H1 (cell line): ENCODE results near the gene HOXC11. TPM values are rescaled to one million over a fixed set of nuclear protein-coding genes. Genes with fewer than 3 reads are reported as not detected.
A peak's percentile ranks its signal among the peaks of the same experiment; 100 is the strongest.

ENCODE experiments used
- ASH2L ChIP-seq: fragments of 200-600, 300-600 bp; sonication (generic); IDR thresholded peaks from one replicate; pipeline ENCODE4 v1.7.1; 2017; ENCODE audit warnings: low read length
- BCL11A ChIP-seq, 2 experiments: IDR thresholded peaks; one replicate each; pipeline ENCODE4 v1.6.1; 2011; ENCODE audit warnings: low read depth in 2 of 2, low read length in 2 of 2, mild to moderate bottlenecking in 2 of 2
- CBX8 ChIP-seq: fragments of 300-800, 300-1000 bp; sonication (generic); IDR thresholded peaks from 2 replicates; pipeline ENCODE4 v1.7.1; 2016; ENCODE audit warnings: low read depth, low read length, borderline replicate concordance
- CHD1 ChIP-seq: IDR thresholded peaks from 2 replicates; pipeline ENCODE4 v1.6.1; 2012; ENCODE audit warnings: low read depth, low read length, improper control_type of control experiment
- CREB1 ChIP-seq: IDR thresholded peaks from 2 replicates; pipeline ENCODE4 v1.6.1; 2012; ENCODE audit warnings: inconsistent platforms
- CTCF ChIP-seq, 3 experiments: IDR thresholded peaks; 1 replicate in 2 of 3; 2 replicates in 1 of 3; pipeline versions ENCODE4 v1.5.1 to v1.6.1; 2011; ENCODE audit warnings: low read length in 3 of 3, mild to moderate bottlenecking in 3 of 3, inconsistent platforms in 2 of 3, low read depth in 1 of 3, moderate library complexity in 1 of 3; ENCODE audit not compliant: insufficient read depth in 1 of 3; ENCODE audit errors: control extremely low read depth in 1 of 3
- EGR1 ChIP-seq: IDR thresholded peaks from 2 replicates; pipeline ENCODE4 v1.6.1; 2011; ENCODE audit warnings: low read depth, low read length, borderline replicate concordance
- EZH2 ChIP-seq: fragments of 200-600 bp; sonication (generic); IDR thresholded peaks from 2 replicates; pipeline ENCODE4 v1.7.1; 2012; ENCODE audit warnings: low read depth, mild to moderate bottlenecking, moderate library complexity, low read length, inconsistent platforms; ENCODE audit not compliant: severe bottlenecking
- FOSL1 ChIP-seq: IDR thresholded peaks from 2 replicates; pipeline ENCODE4 v1.6.1; 2011; ENCODE audit warnings: mild to moderate bottlenecking, low read depth, low read length, moderate library complexity; ENCODE audit not compliant: insufficient read depth
- NANOG ChIP-seq: IDR thresholded peaks from 2 replicates; pipeline ENCODE4 v1.6.1; 2011; ENCODE audit warnings: low read length, low read depth, mild to moderate bottlenecking, inconsistent platforms; ENCODE audit not compliant: insufficient read depth, poor library complexity, severe bottlenecking
- POLR2AphosphoS5 ChIP-seq: IDR thresholded peaks from 2 replicates; pipeline ENCODE4 v1.6.1; 2011; ENCODE audit warnings: low read depth, low read length
- POU5F1 ChIP-seq: IDR thresholded peaks from 2 replicates; pipeline ENCODE4 v1.6.1; 2011; ENCODE audit warnings: low read depth, mild to moderate bottlenecking, low read length, moderate library complexity
- RFX5 ChIP-seq: IDR thresholded peaks from 2 replicates; pipeline ENCODE4 v1.6.1; 2011; ENCODE audit warnings: low read depth, low read length, improper control_type of control experiment, borderline replicate concordance
- SIRT6 ChIP-seq: IDR thresholded peaks from one replicate; pipeline ENCODE4 v1.7.1; 2012; ENCODE audit warnings: low read length, inconsistent platforms
- SUZ12 ChIP-seq: fragments of 200-600 bp; sonication (generic); IDR thresholded peaks from 2 replicates; pipeline ENCODE4 v1.6.1; 2012; ENCODE audit warnings: mild to moderate bottlenecking, inconsistent platforms, low read length, moderate library complexity, mixed read lengths
- polyA plus RNA-seq, 7 experiments: library from polyadenylated mRNA; depleted of rRNA in 3 of 7; stranded (reverse) in 5 of 7; unstranded in 2 of 7; fragments of >200 nt in 5 of 7; fragments of 200-250 nt in 2 of 7; gene quantifications; 1 replicate in 5 of 7; 2 replicates in 1 of 7; 4 replicates in 1 of 7; pipeline versions ENCODE4 v1.2.1 to v1.2.3, GENCODE V29; 2011 to 2013; ENCODE audit warnings: missing spikeins in 2 of 7, mixed read lengths in 2 of 7
- total RNA-seq: library from RNA; stranded (reverse); fragmentation: NEBNext Ultra II Directional; extraction: Animal tissue kit (Norgen Biotek cat#: 25700); gene quantifications from 2 replicates; pipeline ENCODE4 v1.2.1, GENCODE V29; 2021

The HOXC11 gene
- total and polyA plus RNA-seq, 2 of the 8 experiments (the other 6 are each of a cell fraction or from before 2014, with no cell fraction given) = not detected

DNA sequence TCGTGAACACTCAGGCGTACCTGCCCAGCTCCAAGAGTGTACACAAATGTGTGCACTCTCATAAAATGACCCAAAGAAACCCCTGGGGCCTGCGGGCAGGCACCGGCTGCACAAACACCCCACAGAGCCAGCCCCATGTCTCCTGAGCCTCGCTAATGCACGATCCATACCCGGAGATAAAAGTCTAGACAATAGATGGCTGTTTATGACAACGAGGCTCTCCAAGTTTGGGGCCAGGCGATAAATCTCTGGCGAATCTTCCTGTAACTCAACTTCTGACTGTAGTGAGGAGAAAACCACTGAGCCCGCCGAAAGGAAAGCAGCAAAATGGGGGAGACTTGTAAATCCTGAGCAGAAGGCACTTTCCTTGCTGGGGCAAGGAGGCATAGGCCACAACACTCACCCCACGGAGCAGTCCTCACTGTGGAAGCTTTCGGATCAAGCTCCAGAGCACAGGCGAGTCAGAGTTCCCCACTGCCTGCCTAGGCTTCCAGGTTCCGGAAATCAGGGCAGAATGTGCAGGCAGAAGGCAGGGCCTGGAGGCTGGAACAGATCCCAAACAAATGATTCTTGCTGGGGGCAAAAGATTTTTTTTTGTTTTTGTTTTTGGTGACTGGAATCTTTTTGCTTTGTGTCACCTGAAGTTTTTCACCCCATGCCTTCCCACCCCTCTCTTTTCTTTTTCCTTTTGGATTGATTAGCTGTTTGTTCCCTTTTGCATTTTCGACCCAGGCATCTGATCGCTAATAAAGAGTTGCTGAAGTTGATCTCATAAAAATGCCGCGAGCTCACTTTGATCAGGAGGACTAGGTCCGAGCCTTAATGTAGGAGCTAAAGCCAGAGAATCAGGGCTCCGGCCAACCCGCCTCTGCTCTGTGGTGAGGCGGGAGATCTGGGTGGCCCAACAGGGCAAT, 4.5 kb upstream of the HOXC11 start (continued):
- TF ChIP-seq CTCF (IDR thresholded peaks at IDR 0.05; ENCODE audit: control extremely low read depth in 1 of 3, insufficient read depth in 1 of 3, low read depth in 1 of 3, low read length in 3 of 3) = no peak
- TF ChIP-seq RFX5 = no peak
- TF ChIP-seq EGR1 = no peak
- TF ChIP-seq FOSL1 = no peak
- peak; percentile 92 for TF ChIP-seq SUZ12
- TF ChIP-seq POU5F1 = no peak
- no peak for TF ChIP-seq POLR2AphosphoS5
- no peak for TF ChIP-seq NANOG
- no peak for TF ChIP-seq CHD1
- no peak for TF ChIP-seq ASH2L
- TF ChIP-seq BCL11A (IDR thresholded peaks at IDR 0.05; ENCODE audit: low read depth in 2 of 2, low read length in 2 of 2) = no peak
- TF ChIP-seq CBX8 = peak; percentile 11; the same call in 1 of the 2 replicates
- no peak for TF ChIP-seq CREB1
- TF ChIP-seq EZH2 = peak; percentile 70
- no peak for TF ChIP-seq SIRT6
- TF ChIP-seq, all 59 proteins: peak for 4
